DMS53 treated with DMSO at 0.1 percent for 48 hours (cell line): ENCODE results near the gene ACAD9.
"Not testable (repeated sequence)": the region's sequence is repeated elsewhere in the genome, so short reads cannot be mapped to it uniquely, and the experiment has no call there.

Source experiments
- DNase-seq: peaks from one replicate; lab custom pipeline; 2025; ENCODE audit not compliant: unreplicated experiment; lab: John Stamatoyannopoulos, UW

The ACAD9 gene

DNA sequence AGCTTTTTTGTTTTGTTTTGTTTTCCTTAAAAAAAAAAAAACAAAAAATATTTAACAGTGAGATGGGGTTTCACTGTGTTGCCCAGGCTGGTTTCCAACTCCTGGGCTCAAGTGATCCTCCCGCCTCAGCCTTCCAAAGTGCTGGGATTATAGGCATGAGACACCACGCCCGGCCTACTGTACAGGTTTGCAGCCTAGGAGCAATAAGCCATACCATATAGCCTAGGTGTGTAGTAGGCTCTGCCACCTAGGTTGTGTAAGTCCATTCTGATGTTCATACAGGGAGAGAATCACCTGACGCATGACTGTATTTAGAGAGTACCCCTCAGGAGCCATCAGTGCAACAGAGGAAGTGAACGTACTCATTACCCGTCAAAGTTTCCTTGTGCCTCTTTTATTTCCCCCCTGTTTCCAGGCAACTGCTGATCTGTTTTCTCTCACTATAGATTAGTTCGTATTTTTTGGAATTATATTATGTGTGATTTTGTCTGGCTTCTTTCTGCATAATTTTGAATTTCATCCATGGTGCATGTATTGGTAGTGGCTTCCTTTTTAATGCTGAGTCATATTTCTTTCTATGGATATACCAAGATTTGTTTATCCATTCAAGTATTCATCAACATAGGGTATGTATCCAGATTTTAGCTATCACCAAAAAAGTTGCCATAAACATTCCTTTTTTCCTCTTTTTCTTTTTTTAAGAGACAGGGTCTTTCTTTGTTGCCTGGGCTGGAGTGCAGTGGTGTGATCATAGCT lies 9.9 kb downstream of the ACAD9 start:
- no peak for DNase-seq

DNA sequence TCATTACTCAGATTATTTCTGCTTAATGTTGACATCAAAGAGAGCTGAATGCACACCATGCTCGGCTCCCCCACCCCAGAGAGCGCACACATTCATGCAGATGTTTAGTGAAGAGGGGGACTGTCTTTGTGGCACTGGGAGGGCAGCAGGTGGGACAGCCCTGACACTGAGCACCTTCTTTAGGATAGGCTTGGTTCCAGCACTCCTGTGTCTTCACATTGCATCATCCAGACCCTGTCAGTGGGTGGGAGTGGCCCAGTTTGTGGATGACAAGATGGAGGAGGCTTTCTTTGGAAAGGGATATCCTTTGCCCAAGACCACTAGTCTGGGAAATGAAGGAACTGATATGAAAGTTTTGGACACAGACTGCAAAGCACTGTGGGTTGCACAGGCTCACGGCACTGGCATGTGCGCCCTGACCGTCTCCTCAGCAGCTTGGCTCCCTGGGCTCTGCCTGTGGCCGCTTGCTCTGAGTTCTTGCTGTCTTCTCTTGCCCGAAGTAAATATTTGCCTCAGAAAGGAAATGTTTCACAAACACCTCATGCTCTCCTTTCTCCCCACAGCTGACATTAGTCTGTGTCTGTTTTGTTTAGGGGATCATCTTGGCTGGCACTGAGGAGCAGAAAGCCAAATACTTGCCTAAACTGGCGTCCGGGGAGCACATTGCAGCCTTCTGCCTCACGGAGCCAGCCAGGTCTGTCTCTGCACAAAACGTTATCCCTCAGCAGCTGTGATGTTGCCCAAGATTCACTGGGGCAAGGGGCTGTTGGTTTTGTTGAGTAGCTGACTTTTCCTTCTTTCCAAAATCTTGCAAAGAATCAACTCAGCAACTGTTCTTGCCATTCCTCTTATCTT lies 16.6 kb downstream of the ACAD9 start:
- DNase-seq: no peak

DNA sequence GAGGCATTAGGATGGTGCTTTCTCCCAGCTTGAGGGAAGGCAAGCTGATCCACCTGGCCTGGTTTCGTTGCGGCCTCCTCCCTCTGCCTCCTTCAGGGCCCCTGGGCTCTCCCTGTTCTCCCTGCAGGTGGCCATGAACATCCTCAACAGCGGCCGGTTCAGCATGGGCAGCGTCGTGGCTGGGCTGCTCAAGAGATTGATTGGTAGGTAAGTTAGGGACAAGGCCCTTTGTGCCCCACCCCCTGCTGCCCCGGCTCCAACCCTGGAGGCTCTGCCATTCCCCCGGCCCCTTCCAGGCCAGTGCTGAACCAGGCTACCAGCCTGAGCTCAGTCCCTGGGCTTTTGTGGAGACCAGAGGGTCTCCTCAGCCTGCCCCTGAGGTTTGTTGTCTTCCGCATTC lies 23.0 kb downstream of the ACAD9 start:
- DNase-seq: no peak

DNA sequence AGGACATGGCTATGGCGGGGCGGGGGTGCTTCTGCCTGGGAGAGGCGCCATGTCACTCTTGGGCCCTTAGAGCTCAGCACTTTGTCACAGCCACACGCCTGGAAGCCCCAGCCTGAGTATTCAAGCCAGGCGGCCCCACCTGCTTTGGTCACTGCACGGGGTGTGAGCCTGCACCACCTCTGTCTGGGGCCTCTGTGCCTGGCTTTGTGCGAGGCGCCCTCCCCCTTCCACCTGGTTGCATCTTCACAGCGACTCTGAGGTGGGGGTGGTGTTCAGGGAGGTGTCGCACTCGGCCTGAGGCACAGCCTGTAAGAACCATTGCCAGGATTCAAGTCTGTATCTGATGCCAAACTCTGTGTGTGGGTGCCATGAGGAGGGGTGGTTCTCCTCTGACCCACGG lies 24.1 kb downstream of the ACAD9 start:
- no peak for DNase-seq

DNA sequence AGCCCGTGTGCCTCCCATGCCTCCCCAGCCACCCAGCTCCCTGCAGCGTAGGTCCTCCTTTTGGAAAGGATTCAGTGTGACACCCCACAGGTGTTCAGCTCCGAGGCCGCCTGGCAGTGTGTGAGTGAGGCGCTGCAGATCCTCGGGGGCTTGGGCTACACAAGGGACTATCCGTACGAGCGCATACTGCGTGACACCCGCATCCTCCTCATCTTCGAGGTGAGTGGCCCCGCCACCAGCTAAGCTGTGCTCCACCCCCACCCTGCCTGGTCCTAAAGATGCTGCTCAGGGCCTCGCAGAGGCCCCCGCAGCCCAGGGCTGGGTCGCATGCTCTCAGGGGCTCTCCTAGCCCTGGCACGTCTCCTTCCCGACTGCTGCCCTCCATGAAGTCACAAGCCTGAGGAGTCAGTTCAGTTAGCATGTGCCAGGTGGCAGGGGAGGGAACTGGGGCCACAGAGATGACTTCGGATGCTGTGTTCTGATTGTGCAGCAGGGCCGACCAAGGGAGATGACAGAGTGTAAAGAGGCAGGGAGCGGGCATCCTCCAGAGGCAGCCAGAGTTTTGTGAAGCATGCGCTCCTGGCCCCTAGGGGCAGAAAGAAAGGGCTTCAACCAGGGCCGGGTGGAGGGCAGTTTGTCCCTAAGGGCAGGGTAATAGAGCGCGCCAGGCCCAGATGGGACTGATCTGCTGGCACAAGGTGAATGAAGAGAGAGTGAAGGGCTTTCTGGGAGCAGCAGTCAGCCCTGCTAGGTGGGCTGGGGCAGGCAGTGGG lies 26.8 kb downstream of the ACAD9 start:
- no peak for DNase-seq

DNA sequence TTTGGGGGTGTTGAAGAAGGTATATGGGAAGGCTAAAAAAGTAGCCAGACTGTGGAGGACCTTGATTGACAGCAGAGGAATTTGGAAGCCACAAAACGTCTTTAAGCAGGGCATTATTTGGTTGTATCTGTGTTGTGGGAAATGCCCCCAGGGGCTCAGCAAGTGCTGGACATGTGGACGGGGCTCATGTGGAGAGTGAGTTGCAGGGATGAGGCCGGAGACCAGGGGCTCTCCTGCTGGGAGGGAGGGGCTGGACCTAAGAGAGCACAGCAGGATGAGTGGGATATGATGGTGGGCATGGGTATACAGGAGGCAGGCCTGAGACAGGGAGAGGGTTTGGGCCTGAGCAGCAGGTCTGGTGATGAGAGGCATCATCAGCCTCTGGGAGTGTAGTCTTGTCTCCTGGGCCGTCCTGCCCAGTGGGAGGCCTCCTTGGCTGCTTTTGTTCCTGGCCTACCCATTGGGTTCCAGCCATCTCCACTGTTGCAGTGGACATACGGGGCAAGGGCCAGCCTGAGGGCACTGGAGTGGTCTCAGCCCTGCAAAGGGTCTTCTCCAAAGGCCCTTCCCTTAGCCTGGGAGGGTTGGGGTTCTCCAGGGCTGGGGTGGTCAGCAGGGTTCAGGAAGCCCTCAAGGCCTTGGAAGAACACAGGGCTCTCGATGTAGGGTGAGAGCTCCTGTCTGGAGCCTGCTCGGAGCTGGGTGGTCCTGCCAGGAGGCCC lies 27.5 kb downstream of the ACAD9 start:
- no peak for DNase-seq

DNA sequence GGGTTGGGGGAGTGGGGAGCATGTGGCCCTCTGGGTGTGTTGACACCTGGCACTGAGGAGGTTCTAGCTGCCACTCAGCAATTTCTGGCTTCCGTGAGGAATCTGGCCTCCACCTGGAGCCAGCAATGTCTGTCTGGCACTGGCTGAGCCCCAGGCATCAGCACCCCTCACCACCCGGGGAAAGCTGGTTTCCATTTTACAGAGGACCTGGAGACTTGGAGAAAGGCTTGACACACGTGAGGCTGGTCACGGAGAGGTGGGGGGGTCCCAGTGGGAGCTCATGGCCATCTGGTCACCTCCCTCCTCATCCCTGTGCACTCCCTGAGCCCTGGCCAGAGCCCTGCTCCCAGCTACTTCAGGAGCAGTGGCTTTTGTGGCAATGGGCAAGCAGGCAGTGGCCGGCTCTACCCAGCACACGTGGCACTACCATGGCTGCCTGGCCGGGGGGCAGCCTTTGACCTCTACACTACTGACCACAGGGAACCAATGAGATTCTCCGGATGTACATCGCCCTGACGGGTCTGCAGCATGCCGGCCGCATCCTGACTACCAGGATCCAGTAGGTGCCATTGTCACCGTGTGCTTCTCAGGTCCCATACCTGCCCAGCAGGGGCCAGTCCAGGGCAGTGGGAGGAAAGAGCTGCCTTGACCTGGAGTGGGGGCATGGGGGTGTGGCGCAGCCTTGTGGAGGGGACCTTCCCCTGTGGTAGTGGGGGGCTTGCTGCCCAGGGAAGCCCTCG lies 28.5 kb downstream of the ACAD9 start:
- DNase-seq: no peak

DNA sequence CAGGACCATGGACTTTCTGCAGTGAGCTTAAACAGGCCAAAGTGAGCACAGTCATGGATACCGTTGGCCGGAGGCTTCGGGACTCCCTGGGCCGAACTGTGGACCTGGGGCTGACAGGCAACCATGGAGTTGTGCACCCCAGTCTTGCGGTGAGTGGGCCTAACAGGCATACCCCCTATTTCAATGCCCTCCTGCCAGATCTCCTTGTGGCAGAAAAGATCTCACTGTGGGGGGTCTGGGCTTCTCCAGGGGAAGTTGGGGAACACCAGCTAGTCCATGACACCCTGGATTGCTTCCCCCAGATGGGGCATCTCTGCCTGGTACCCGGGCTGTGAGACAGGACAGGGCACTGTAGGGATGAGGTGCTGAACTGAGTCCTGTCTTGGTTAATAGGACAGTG lies 29.5 kb downstream of the ACAD9 start:
- DNase-seq: no peak

DNA sequence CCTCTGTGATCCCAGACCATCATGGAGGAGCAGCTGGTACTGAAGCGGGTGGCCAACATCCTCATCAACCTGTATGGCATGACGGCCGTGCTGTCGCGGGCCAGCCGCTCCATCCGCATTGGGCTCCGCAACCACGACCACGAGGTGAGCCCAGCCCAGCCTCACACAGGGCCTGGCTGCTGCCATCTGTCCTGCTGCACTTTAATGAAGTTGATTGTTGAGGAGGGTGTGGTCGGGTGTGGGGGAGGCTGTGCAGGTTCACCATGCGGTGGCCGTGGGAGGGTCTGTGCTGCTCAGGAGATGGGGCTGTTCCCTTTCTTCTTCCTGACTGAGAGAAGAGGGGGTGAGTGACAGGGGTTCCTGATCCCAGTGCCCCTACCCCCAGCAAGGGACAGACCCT lies 30.6 kb downstream of the ACAD9 start:
- DNase-seq: no peak

DNA sequence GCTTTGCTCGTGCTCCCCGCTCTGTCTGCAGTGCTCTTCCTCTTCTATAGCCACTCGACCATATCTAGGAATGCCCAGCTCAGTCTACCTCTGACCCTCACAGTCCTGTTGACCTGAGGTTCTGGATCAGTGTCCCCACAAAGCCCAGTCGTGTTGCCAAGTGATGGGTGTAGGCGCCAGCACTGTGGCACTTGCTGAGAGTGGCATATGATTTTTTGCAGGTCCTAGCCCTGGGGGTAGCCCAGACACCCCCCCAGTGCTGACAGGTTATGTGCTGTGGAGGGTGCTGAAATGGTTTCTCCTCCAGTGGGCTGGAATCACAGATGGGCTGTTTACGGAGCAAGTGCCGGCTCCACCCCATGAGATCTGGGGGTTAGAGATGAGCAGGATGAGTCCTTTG lies 32.5 kb downstream of the ACAD9 start:
- no peak for DNase-seq

DNA sequence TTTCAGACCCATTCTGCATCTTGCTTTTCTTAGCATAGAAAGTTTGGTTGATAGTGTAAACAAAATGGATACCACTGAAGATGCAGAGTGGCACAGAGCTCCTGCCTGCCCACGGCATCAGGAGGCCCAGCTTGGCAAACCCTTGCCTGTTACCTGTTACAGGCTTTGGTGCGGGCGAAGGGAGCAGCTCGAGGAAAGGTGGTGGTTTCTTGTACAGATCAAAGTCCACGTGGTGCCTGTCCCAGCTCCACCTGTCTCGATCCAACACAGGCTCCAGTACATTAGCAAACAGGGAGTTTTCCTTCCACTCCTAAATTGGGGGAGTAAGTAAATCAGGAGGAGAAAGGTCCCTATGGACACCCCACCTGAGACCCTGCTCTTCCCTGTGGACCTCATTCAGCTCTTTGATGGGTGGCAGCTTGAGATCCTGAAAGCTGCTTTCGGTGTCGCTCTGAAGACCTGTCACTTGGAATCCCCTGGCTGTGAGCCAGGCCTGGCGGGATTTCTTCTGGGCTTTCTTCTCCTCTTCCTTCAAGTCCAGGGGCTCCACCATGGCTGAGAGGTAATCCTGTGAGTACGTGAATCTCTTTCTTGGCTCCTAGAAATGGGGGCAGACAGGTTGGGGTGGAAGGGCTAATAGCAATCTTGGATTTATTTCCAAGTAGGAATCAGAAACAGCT lies 35.7 kb downstream of the ACAD9 start:
- DNase-seq: no peak

DNA sequence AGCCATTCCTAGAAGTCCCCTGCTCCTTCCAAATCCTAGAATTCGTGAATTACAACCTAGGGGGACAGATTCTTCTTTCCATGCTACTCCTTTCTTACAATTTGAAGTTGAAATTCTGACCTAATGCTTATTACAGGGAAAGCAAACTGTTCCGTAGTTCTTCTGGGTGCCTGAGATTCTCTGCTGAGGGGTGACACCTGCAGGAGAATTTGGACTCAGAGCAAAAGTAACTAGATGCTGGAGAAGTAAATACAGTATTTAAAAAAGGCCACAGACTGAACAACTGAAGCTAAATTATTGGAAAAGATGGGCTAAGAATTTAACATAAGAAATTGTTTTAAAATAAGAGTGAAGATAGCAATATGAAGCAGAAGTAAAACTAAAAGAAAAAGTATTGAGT lies 37.9 kb downstream of the ACAD9 start:
- DNase-seq: no peak

DNA sequence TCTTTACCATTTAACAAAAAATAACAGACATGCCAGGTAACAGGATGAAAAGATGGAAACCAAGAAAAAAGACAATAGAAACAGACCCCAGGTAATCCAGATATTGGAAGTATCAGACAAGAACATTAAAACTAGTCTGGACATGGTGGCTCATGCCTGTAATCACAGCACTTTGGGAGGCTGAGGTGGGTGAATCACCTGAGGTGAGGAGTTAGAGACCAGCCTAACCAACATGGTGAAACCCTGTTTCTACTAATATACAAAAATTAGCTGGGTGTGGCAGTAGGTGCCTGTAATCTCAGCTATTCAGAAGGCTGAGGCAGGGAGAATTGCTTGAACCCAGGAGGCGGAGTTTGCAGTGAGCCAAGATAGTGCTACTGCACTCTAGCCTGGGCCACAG lies 40.6 kb downstream of the ACAD9 start:
- no peak for DNase-seq

DNA sequence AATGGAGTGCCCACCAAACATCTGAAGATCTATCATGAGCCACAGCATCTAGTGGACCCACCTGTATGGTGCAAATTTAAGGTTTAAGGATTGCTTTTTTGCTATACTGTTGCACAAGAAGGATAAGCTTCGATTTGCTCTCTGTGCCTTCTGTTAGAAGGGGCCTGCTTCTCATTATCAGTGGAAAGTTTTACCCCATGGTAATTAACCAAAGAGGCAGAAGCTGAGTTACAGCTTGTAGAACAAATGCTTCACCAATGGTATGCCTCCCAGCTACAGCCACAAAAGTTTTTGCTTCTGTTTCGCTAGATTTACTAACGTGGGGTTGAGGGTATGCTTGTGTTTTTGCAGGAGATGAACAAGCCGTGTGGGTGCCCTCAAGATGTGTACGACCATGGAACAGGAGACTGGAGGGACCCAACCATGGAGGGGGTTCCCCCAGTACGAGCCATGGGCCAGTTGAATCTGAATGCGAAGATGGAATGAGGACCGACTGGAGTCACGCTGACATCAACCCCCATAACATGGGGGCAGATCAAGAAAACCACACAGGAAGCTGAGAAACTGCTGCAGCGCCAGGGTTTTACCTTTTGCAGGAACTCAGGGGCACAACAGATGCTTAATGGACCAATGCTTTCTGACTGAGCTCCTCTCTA lies 43.5 kb downstream of the ACAD9 start:
- DNase-seq: no peak

DNA sequence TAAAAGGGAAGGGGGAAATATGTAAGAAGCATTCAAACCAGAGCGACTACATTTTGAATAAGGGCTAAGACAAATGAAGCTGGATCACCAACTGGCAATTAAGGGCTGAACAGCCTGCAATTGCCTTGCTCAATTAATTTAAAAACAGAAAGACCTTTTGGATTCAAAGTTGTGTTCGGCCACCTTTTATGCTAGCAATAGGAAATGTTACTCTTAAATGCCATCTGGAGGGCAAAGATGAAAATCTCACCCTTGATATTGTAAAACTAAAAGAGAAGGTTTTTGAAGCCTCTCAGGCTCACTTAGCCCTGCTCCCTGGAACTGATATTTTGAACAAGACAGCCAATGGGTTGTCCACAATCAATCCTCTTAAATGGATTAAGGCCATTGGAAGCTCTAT lies 44.2 kb downstream of the ACAD9 start:
- DNase-seq: no peak

DNA sequence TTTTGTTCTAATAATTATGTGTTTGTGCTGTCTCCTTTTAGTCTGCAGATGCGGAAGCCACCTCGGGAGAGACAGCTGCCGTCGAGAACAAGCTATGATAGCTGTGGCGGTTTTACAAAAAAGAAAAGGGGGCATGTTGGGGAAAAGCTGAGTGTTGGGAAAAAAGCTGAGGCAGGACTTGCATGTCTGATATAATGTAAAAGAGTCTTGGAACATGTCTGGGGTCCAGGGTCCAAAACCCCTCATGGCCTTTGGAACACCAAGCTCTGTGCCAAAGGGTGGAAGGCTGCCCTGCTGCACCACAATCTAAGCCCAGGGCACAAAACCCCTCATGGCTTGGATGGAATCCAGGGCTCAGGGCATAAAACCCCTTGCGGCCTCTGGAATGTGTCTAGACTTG lies 44.6 kb downstream of the ACAD9 start:
- not testable (repeated sequence) for DNase-seq

DNA sequence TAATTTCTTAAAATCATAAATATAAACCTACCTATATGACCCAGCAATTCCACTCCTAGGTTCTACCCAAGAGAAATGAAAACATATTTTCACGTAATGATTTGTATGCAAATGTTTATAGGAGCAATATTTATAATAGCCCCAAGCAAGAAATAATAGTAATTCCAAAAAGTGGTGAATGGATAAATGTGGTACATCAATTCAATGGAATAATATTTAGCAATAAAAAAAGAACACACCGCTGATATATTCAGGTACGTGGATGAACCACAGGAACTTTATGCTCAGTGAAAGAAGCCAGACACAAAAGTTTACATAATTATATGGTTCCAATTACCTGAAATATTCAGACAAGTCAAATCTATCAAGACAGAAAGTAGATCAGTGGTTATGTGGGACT lies 49.9 kb downstream of the ACAD9 start:
- DNase-seq: no peak

DNA sequence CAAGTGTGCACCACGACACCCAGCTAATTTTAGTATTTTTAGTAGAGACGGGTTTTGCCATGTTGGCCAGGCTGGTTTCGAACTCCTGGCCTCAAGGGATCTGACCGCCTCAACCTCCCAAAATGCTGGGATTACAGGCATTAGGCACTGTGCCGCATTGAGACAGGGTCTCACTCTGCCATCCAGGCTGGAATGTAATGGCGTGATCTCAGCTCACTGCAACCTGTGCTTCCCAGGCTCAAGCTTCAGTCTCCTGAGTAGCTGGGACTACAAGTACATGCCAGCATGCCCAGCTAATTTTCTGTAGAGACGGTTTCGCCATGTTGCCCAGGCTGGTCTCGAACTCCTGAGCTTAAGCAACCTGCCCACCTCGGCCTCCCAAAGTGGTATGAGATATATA lies 51.6 kb downstream of the ACAD9 start:
- DNase-seq: no peak

DNA sequence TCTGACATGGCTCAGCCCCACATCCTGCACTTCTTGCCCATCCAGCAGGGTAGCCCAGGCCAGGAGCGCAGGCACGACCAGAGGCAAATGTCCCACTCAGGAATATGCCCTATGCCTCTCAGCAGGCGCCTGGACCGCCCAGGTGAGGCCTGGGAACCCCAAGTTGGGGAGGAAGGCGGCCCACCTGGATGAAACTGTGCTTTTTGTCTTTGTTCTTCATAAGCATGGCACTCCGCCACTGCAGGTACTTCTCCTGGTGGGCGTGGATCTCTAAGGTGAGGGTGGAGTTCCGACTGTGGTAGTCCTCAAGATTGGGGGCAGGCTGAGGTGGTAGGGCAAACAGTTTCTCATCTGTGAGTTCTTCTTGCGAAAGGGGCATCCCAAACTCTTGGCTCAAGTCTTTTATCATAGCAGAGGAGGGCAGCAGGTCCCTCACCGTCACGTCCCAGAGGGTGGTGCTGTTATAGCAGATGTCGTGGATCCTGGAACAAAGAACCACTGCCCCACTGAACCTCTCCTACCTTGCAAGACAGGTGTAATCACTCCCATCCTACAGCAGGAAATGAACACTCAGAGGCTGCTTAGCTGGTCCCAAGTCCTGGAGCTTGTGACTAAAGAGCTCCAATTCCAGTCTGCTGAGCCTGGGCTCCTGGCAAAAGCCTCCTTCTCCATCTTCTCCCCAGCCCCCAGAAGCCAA lies 53.2 kb downstream of the ACAD9 start:
- no peak for DNase-seq
